Measurements from ENCODE around the gene TRAPPC6A.

Gene TRAPPC6A

GRCh38 chr19:45145270-45146189 lies 32.5 kb downstream of the TRAPPC6A start:
- no peak for DNase-seq

GRCh38 chr19:45144431-45145269 lies 33.4 kb downstream of the TRAPPC6A start:
- DNase-seq, result no peak

GRCh38 chr19:45142726-45143110 lies 35.3 kb downstream of the TRAPPC6A start:
- no peak for DNase-seq

DNA sequence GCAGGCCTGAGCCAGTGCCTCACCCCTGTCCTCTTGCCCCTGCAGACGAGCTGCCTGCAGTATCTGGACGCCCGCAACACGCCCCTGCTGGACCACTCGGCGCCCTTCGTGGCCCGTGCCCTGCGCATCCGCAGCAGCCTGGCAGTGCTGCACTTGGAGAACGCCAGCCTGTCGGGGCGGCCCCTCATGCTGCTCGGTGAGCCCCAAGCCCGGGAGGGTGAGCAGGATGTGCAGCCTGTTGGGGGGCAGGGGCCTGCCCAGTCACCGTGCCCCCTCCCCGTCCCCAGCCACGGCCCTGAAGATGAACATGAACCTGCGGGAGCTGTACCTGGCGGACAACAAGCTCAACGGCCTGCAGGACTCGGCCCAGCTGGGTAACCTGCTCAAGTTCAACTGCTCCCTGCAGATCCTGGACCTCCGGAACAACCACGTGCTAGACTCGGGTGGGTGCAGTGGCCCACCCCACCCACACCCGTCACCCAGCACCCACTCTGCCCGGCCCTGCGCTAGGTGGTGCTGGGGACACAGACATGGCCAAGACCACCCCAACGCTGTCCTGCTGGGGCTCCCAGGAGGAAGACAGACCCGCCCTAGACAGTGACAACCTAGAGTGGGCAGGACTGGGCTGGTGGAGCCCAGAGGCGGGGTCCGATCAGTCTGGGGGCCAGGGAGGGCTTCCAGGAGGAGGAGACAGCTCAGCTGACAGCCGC lies 35.9 kb downstream of the TRAPPC6A start:
- no peak for DNase-seq

DNA sequence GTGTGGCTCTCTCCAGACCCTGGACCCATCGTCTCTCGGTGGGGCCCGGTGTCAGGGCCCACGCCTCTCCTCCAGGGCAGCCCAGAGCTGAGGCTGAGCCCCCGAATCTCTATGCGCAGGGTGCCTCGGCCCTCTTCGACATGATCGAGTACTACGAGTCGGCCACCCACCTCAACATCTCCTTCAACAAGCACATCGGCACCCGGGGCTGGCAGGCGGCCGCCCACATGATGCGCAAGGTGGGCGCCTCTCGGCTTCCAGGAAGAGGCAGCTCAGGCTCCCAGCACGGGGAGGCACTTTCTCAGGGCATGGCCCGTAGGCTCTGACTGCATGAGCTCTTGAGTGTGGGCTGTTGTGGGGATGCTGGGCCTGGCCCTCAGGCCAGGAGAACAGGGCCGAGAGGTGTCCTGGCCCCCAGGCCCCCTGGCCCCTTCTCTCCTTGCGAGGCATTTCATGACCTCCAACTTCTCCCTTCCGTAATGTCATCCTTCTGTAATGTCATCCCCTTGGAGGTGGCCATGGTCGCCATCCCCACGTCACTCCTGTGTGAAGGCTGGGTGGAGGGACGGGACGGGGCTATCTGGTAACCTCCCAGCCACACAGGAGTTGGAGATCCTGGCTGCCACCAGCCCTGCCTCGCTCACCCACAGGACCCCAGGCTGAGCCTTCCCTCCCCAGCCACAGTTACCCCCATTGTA lies 36.7 kb downstream of the TRAPPC6A start:
- no peak for DNase-seq

DNA sequence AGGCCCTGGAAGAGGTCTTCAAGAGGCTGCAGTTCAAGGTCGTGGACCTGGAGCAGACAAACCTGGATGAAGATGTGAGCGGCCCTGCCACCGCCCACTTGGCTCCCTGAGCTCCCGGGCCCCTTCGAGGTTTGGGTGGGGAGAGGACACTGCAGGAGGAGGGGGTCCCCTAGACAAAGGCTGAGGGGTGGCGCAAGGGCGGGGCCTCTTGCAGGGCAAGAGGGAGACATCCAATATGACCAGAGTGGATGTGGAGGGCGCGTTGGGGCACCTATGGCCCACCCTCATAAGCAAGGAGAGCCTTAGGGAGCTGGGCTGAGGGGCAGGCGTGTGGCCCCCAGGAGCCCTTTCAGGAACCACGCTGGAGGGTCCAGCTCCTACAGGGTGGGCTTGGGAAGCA lies 37.5 kb downstream of the TRAPPC6A start:
- DNase-seq, result no peak

GRCh38 chr19:45140144-45140503 lies 37.9 kb downstream of the TRAPPC6A start:
- DNase-seq, result no peak

DNA sequence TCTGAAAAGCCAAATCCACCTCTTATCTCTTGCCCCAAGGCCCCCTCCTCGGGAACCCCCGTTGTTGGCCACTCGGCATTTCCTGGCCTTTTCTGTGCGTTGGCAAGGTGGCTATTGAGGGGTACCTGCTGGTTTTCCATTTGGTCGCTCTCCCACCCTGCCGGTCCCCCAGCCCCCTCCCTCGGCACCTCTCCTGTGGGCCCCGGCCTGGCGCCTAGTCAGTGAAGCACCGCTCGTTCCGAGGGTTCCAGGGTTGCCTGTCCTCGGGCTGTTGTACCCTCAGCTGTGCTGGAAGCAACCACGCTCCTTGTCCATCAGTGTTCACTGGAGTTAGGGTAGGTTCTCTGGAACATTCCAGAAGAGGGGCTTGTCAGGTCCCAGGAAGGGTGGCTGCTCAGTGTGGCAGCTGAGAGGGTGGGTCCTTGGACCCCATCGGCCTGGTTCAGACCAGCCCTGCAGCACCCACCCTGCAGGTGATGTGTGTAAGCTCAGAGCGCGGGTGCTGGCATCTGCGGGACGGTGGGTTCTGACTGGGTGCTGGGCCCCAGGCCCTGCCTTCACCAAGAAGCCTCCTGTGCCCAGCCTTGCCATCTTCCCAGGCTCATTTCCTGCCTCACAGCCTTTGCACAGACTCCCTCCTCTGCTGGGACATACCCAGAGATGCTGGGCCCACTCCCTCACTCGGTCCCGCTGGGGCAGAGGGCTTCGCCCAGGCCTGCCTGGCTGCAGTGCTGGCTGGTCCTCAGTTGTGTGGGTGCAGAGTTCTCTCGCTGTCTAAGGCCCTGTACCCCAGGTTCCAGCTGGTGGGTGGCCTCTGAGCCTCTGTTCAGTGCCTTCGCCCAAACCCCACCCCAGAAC lies 38.5 kb downstream of the TRAPPC6A start:
- DNase-seq, result no peak

DNA sequence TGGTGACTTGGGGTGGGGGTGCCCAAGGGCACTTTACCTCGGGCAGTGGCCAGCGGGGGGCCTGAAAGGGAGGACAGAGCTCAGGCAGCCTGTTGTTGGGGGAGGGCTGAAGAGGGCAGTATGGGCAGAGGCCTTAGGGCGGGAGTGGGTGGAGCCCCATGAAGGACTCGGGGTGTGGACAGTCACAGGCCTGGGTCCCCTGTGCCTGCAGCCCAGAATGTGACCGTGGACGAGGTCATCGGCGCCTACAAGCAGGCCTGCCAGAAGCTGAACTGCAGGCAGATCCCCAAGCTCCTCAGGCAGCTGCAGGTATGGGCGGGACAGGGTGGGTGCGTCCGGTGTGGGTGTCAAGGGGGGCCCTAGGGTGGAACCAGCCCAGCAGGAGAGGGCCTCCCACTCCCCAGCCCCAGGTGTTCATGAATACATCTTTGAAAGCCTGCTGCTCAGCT lies 39.7 kb downstream of the TRAPPC6A start:
- no peak for DNase-seq

- DNase-seq, result no peak
These were observed 40.8 kb downstream of the TRAPPC6A start for GRCh38 chr19:45137179-45137761.

GRCh38 chr19:45136507-45137178 lies 41.4 kb downstream of the TRAPPC6A start:
- DNase-seq, result no peak

DNA sequence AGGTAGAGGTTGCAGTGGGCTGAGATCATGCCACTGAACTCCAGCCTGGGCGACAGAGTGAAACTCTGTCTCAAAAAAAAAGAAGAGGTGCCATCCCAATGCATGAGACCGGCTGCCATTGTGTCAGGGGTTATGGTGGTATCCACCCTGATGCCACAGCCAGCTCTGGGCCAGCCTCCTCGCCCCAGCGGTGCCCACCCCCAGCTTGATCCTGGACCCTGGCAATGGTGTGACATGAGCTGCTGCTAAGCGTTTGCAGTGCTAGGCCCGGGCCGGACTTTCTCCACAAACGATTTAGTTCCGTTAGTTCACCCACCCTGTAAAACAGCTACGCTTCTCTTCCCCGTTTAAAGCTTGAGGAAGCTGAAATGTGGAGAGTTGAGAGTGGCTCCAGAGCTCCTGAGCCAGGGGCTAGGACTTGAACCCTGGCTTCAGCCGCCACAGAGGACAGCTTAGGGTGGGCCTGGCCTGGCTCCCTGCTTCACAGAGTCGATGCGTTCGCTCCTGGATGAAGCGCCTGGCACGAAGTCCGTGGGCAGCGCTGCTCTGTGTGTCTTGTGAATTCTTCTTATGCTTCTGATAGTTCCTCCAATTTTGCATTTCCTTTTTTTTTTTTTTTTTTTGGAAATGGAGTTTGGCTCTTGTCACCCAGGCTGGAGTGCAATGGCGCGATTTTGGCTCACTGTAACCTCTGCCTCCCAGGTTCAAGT lies 42.7 kb downstream of the TRAPPC6A start:
- DNase-seq, result no peak

DNA sequence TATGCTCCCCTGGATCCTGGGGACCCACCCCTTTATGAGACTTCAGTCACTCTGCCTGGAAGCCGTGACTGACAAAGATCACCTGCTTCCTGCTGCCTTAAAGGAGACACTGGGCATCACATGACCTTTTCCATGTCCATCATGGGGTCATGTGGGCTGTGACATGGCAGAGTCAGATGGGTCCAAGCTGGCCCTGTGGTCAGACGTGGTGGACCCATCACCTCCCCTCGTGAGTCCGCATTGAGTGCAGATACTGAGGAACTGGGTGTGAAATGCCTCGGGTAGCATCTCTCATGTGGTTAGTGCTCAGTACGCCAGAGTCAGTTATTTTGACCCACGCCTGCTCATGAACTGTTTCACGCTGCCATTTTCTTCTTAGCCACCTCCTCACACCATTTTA lies 44.4 kb downstream of the TRAPPC6A start:
- DNase-seq, result no peak

GRCh38 chr19:45130888-45131615 lies 47.0 kb downstream of the TRAPPC6A start:
- DNase-seq, result peak; percentile 96

DNA sequence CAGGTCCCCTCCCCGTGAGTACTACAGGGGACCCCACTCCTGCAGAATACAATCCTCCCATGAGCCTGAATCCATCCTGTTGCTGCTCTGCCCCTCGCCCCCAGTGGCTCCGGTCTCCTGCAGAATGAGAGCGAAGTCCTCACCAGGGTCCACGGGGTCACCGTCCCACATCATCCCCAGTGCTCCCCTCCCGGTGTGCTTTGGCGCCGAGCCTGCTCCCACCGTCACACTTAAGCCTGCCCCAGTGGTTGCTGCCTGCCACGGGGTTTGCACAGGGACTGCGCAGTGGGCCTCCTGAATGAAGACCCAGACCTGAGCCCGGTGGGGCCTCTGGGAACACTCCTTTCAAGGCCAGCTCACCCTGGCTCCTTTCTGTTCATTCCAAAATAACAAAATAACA lies 47.8 kb downstream of the TRAPPC6A start:
- DNase-seq, result no peak

- no peak for DNase-seq
These were observed 49.2 kb downstream of the TRAPPC6A start for GRCh38 chr19:45128806-45129205.

DNA sequence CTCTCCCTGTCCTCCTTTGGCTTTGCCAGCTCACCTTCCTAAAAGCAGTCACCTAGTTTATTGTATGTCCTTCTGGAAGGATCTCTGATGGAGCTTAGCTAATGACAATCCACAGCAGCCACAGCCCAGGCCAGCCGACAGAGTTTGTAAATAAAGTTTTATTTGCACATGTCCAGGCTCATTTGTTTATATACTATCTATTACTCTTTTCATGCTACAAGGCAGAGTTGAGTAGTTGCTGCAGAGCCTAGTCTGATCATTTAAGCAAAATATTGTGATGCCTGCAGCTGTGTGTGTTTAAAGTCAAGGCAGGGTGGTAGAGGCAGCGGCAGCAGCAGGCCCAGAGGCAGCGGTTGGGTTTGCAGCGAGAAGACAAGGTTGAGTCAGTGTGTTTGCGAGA lies 49.9 kb downstream of the TRAPPC6A start:
- DNase-seq, result no peak

- no peak for DNase-seq
These were observed 51.4 kb downstream of the TRAPPC6A start for GRCh38 chr19:45126654-45127053.

DNA sequence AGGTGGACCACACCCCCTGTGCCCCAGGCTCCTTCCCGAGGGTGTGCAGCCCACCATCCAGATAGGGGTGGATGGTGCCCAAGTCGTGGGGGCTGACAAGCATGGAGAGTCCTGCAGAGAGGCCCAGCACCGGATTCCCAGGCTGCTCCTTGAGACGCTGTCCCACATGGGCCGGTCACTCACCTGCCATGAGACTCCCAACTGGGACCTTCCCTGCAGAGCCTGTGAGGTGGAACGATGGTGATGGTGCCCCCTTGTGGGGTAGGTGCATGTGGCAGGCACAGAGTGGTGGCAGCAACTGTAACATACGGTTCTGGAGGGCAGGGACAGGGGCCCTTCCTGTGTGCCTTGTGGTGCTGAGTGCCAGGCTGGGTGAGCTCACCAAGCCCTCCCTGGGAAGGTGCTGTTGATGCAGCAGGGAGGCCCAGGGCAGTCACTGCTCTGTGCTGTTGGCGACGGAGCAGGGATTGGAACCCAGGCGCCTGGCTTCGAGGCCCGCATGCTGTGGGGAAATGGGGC lies 52.0 kb downstream of the TRAPPC6A start:
- DNase-seq, result peak; percentile 55

Data from NCI-H510A treated with DMSO at 0.1 percent for 48 hours (cell line).